ENCODE data around the gene ARHGEF3. TPM values are rescaled to one million over a fixed set of nuclear protein-coding genes. Genes with fewer than 3 reads are reported as not detected.

The ARHGEF3 gene
- total and polyA plus RNA-seq, 7 experiments from 2014 or later, result 78.8 to 99.7 (median 87.0) TPM

DNA sequence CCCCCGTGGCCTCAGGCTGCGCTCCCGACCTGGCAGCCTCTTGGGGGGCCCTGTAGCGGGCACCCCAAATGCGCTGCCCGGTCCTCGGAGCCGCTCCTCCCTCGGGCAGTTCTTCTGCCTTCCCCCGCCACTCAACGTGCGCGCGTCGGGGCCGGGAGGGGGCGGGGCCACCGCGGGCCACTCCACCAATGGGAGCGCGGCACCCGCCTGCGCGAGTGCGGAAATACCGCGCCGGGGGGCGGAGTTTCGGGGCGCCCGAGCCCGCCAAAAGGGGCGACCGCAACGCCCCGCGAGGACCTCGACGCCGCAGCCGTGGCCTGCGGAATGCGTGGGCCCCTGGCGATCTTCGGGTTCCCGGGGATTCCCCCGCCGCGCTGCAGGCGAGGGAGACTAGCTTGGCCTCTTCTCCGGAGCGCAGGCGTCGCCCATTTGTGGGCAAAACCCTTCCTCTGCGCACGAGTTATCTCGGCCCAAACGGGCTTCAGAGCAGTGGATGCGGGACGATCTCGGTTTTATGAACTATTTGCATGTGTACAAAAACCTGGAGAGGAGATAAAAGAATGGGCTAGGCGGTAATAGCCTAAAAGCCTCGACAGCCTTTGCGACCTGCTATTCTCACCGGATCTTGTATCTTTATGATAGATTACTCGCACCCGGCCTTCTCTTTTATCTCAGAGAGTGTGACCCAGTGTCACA lies 118.5 kb downstream of the ARHGEF3 start, which contains the start of gene TASOR:
Gene TASOR (minus strand): TSS at position 144 of the 696 bp plus-strand sequence. CDS start 259 bp downstream, outside the sequence.
- H3K27me3 Mint-ChIP-seq, result no peaks in the 10 kb centered on the region
- peak within 1 kb of the TSS; percentile 90 to 100 (median 94) for H3K27ac Mint-ChIP-seq
- Histone ChIP-seq H3K4me1 (ENCODE audit: control insufficient read depth in 2 of 2, insufficient read depth in 2 of 2, low read length in 2 of 2) (peaks cover 33 to 34% of the 10 kb centered on the region in 2 donors), H3K4me3 (ENCODE audit: low read length) (peak within 1 kb of the TSS; percentile 93), H3K27me3 (ENCODE audit: control insufficient read depth in 2 of 2, insufficient read depth in 2 of 2, low read length in 2 of 2) (no peaks in the 10 kb centered on the region), H3K9me3 (ENCODE audit: control insufficient read depth in 2 of 3, low read length in 3 of 3) (no peaks in the 10 kb centered on the region), H3K27ac (ENCODE audit: low read depth, low read length) (peak within 1 kb of the TSS; percentile 92), H3K36me3 (ENCODE audit: control insufficient read depth in 2 of 3, insufficient read depth in 3 of 3, low read length in 3 of 3) (peaks cover 0 to 7% (median 0%) of the 10 kb centered on the region in 3 experiments)
- POLR2A ChIA-PET, result interaction anchor here (0.5 to 2.8 kb wide), 22 partner anchors 9 to 873 kb away, joined by 3 to 54 read pairs (median 4); partner anchors contain the start of genes ARHGEF3, CCDC66 and PDE12
- intact Hi-C loops (cut with micrococcal nuclease), result loop anchor here (1.0 to 5.0 kb wide), 9 partner anchors 10 to 1750 kb away; partner anchors contain the start of genes APPL1 (in 2 of the 2), HTD2 (in 1 of the 2), PDHB (in 1 of the 2) and RPP14 (in 1 of the 2)
- peaks cover 25 to 49% (median 43%) of the 10 kb centered on the region in 7 donors for H3K4me1 Mint-ChIP-seq
- CTCF ChIA-PET, result interaction anchor here (1.0 to 1.5 kb wide), 2 partner anchors 12 to 166 kb away, joined by 3 to 4 read pairs; no protein-coding TSS in a partner anchor
- ATAC-seq (peak; percentile 94), DNase-seq (peak; percentile 76 to 91 (median 86))
- H3K4me3 Mint-ChIP-seq, result peak within 1 kb of the TSS; percentile 88 to 100 (median 94)
- peaks cover 0 to 40% (median 22%) of the 10 kb centered on the region in 5 donors for H3K36me3 Mint-ChIP-seq
- peaks cover 0 to 11% (median 0%) of the 10 kb centered on the region in 11 donors for H3K9me3 Mint-ChIP-seq

DNA sequence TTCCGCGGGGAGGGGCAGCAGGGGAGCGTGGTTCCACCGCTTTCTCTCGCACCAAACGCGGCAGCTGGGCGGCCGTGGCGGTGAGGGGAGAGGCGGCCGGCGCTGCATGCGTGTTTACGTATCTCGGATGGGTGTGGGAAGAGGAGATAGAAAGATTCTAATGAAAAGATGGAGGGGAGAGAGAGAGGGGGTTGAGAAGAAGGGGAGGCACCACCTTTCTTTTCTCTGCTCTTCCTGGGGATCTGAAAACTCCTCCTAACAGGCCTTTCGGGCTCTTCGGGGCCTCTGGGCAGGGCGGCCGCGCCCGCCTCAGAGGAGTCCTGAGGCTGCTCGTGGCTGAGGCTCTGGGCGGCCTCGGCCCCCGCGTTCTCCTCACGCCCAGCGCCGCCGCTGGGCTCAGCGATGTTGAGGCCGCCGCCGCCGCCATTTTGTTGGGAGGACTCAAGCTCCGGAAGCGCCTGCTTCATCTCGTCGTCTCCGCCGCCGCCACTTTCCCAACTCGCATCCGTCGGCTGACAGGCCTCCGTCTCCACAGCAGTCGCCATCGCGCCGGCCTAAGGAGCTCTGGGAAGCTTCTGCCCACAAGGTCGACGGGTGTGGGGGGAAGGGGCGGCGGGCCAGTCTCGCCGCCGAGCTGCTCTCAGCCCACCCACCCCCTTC lies 119.2 kb downstream of the ARHGEF3 start:
- ChIA-PET POLR2A (interaction anchor here (0.5 to 2.8 kb wide), 29 partner anchors 9 to 873 kb away, joined by 3 to 54 read pairs (median 4); partner anchors contain the start of genes ARHGEF3, CCDC66 and PDE12), CTCF (interaction anchor here (0.6 to 1.5 kb wide), 7 partner anchors 12 to 167 kb away, joined by 3 to 7 read pairs (median 3); no protein-coding TSS in a partner anchor)
- H3K9me3 Mint-ChIP-seq, result peaks cover 0 to 15% (median 0%) of the 10 kb centered on the region in 11 donors
- no peaks in the 10 kb centered on the region for H3K9me3 ChIP-seq (ENCODE audit: control insufficient read depth in 2 of 3, low read length in 3 of 3)
- intact Hi-C loops (cut with micrococcal nuclease), result loop anchor here (1.0 to 5.0 kb wide), 14 partner anchors 8 to 1750 kb away; partner anchors contain the start of genes APPL1 (in 2 of the 2), ARF4 (in 2 of the 2), CCDC66 (in 2 of the 2) and ARHGEF3 (in 1 of the 2)
- H3K4me1 ChIP-seq (ENCODE audit: control insufficient read depth in 2 of 2, insufficient read depth in 2 of 2, low read length in 2 of 2), result peaks cover 33 to 34% of the 10 kb centered on the region in 2 donors
- H3K4me3 ChIP-seq (ENCODE audit: low read length), result peak overlapping the region; percentile 93
- DNase-seq, result peak; percentile 70 to 84 (median 79)
- peaks cover 28 to 55% (median 48%) of the 10 kb centered on the region in 7 donors for H3K4me1 Mint-ChIP-seq
- no peaks in the 10 kb centered on the region for H3K27me3 ChIP-seq (ENCODE audit: control insufficient read depth in 2 of 2, insufficient read depth in 2 of 2, low read length in 2 of 2)
- H3K4me3 Mint-ChIP-seq, result peak overlapping the region; percentile 88 to 100 (median 94)
- peaks cover 0 to 7% (median 0%) of the 10 kb centered on the region in 3 experiments for H3K36me3 ChIP-seq (ENCODE audit: control insufficient read depth in 2 of 3, insufficient read depth in 3 of 3, low read length in 3 of 3)
- H3K27ac ChIP-seq (ENCODE audit: low read depth, low read length), result peak overlapping the region; percentile 92
- H3K36me3 Mint-ChIP-seq, result peaks cover 0 to 44% (median 26%) of the 10 kb centered on the region in 5 donors
- peak overlapping the region; percentile 90 to 100 (median 94) for H3K27ac Mint-ChIP-seq
- no peaks in the 10 kb centered on the region for H3K27me3 Mint-ChIP-seq
- peak; percentile 81 for ATAC-seq

DNA sequence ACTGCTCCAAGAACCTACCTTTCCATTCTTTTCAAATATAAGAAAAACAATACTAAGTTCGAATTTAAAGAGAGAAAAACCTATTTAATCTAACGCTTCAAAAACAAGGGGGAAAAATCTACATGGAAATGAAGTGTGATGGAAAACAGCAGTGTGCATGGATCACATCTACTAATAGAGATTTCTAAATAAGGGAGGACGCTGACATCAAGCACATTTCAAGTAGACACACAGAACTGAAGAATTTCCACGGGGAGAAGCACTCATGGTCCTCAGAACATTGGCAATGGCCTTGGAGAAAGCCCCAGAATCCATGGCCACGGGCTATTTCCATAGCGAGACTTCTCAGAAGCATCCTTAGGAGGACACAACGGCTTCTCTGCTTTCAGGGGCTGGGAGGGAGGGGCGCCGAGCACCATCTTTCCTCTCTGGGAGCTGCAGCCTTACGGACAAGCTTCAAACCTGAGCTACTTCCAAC lies 119.7 kb downstream of the ARHGEF3 start:
- intact Hi-C loops (cut with micrococcal nuclease), result loop anchor here (1.0 to 5.0 kb wide), 13 partner anchors 8 to 1751 kb away; partner anchors contain the start of genes APPL1 (in 2 of the 2), ARF4 (in 2 of the 2), CCDC66 (in 2 of the 2) and ARHGEF3 (in 1 of the 2)
- ChIA-PET CTCF (interaction anchor here (0.6 to 1.5 kb wide), 6 partner anchors 13 to 168 kb away, joined by 3 to 7 read pairs (median 3); no protein-coding TSS in a partner anchor), POLR2A (interaction anchor here (0.5 to 2.8 kb wide), 23 partner anchors 8 to 247 kb away, joined by 3 to 54 read pairs (median 4); partner anchors contain the start of genes ARHGEF3 and CCDC66)
- Mint-ChIP-seq H3K4me3 (peak overlapping the region; percentile 88 to 100 (median 94)), H3K36me3 (peaks cover 0 to 50% (median 28%) of the 10 kb centered on the region in 5 donors), H3K27me3 (no peaks in the 10 kb centered on the region), H3K9me3 (peaks cover 0 to 15% (median 0%) of the 10 kb centered on the region in 11 donors), H3K27ac (peak overlapping the region; percentile 90 to 100 (median 94)), H3K4me1 (peaks cover 33 to 61% (median 53%) of the 10 kb centered on the region in 7 donors)
- H3K27me3 ChIP-seq (ENCODE audit: control insufficient read depth in 2 of 2, insufficient read depth in 2 of 2, low read length in 2 of 2), result no peaks in the 10 kb centered on the region
- H3K36me3 ChIP-seq (ENCODE audit: control insufficient read depth in 2 of 3, insufficient read depth in 3 of 3, low read length in 3 of 3), result peaks cover 0 to 7% (median 0%) of the 10 kb centered on the region in 3 experiments
- peak overlapping the region; percentile 93 for H3K4me3 ChIP-seq (ENCODE audit: low read length)
- H3K9me3 ChIP-seq (ENCODE audit: control insufficient read depth in 2 of 3, low read length in 3 of 3), result no peaks in the 10 kb centered on the region
- peak in 1 of 9 donors; percentile 23 for DNase-seq
- peaks cover 34 to 37% of the 10 kb centered on the region in 2 donors for H3K4me1 ChIP-seq (ENCODE audit: control insufficient read depth in 2 of 2, insufficient read depth in 2 of 2, low read length in 2 of 2)
- no peak for ATAC-seq
- H3K27ac ChIP-seq (ENCODE audit: low read depth, low read length), result peak overlapping the region; percentile 92

DNA sequence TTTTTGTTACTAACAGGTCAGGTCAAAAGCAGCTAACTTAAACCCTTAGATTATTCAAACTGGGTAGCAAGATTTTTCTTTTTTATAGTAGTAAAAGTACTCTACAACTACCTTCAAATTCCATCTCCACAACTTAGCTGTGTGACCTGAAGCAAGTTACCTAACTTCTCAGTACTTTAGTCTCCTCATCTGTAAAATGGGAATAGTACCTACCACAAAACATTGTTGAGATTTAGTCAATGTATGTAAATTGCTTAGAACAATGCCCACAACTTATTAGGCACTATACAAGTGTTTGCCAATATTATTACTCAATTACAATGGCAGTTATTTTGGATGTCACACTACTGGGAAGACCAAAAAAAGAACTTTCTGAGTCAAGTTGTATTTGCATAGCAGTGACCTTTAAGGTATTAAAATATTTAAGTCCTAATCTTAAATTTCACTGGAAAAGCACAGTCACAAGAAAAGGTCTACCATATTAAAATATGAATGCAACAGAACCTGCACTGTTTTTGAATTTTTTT lies 121.6 kb downstream of the ARHGEF3 start:
- DNase-seq (no peak), ATAC-seq (no peak)
- Histone ChIP-seq H3K27ac (ENCODE audit: low read depth, low read length) (no peak overlapping the region), H3K4me3 (ENCODE audit: low read length) (no peak overlapping the region), H3K9me3 (ENCODE audit: control insufficient read depth in 2 of 3, low read length in 3 of 3) (no peaks in the 10 kb centered on the region), H3K4me1 (ENCODE audit: control insufficient read depth in 2 of 2, insufficient read depth in 2 of 2, low read length in 2 of 2) (peaks cover 34 to 47% of the 10 kb centered on the region in 2 donors), H3K36me3 (ENCODE audit: control insufficient read depth in 2 of 3, insufficient read depth in 3 of 3, low read length in 3 of 3) (peaks cover 0 to 7% (median 0%) of the 10 kb centered on the region in 3 experiments), H3K27me3 (ENCODE audit: control insufficient read depth in 2 of 2, insufficient read depth in 2 of 2, low read length in 2 of 2) (no peaks in the 10 kb centered on the region)
- CTCF ChIA-PET, result interaction anchor here (0.7 kb wide), 1 partner anchor 51 kb away, joined by 3 read pairs; no protein-coding TSS in a partner anchor
- H3K27ac Mint-ChIP-seq, result no peak overlapping the region
- peaks cover 0 to 64% (median 28%) of the 10 kb centered on the region in 5 donors for H3K36me3 Mint-ChIP-seq
- H3K4me3 Mint-ChIP-seq, result peak overlapping the region in 8 of 10 donors; percentile 6 to 58 (median 37)
- POLR2A ChIA-PET, result interaction anchor here (1.0 to 1.3 kb wide), 3 partner anchors 15 to 123 kb away, joined by 3 to 6 read pairs (median 4); partner anchors contain the start of gene CCDC66
- intact Hi-C loops (cut with micrococcal nuclease), result loop anchor here (2.0 to 5.0 kb wide), 6 partner anchors 19 to 1077 kb away; partner anchors contain the start of genes APPL1 (in 2 of the 2) and SLMAP (in 1 of the 2)
- H3K27me3 Mint-ChIP-seq, result no peaks in the 10 kb centered on the region
- peaks cover 39 to 76% (median 60%) of the 10 kb centered on the region in 7 donors for H3K4me1 Mint-ChIP-seq
- peaks cover 0 to 15% (median 0%) of the 10 kb centered on the region in 11 donors for H3K9me3 Mint-ChIP-seq

Measured in naive thymus-derived CD4-positive, alpha-beta T cell (primary cell).